Vagina (tissue), 2 donors: ENCODE results near the gene CCDC80.

Source experiments
- POLR2A ChIP-seq, 2 donors: fragments of 450-650 bp; IDR thresholded peaks; one replicate each; pipeline ENCODE4 v1.6.1; 2017; ENCODE audit warnings: antibody characterized with exemption in 2 of 2, mild to moderate bottlenecking in 2 of 2, moderate library complexity in 2 of 2
- POLR2AphosphoS5 ChIP-seq, 2 donors: sonication (generic); formaldehyde crosslinking; IDR thresholded peaks; one replicate each; pipeline ENCODE4 v1.9.0; 2017; ENCODE audit warnings: antibody characterized with exemption in 2 of 2, mild to moderate bottlenecking in 2 of 2, low read depth in 1 of 2; ENCODE audit not compliant: insufficient read depth in 1 of 2
- TF ChIP-seq, protein P1 (sequence below), 3 experiments: fragments of 450-650 bp in 2 of 3; fragments of 200-600 bp in 1 of 3; sonication (generic) in 1 of 3; IDR thresholded peaks; one replicate each; pipeline ENCODE4 v1.5.1; 2017 to 2019; ENCODE audit warnings: antibody characterized with exemption in 3 of 3, mild to moderate bottlenecking in 2 of 3, moderate library complexity in 2 of 3

DNA sequence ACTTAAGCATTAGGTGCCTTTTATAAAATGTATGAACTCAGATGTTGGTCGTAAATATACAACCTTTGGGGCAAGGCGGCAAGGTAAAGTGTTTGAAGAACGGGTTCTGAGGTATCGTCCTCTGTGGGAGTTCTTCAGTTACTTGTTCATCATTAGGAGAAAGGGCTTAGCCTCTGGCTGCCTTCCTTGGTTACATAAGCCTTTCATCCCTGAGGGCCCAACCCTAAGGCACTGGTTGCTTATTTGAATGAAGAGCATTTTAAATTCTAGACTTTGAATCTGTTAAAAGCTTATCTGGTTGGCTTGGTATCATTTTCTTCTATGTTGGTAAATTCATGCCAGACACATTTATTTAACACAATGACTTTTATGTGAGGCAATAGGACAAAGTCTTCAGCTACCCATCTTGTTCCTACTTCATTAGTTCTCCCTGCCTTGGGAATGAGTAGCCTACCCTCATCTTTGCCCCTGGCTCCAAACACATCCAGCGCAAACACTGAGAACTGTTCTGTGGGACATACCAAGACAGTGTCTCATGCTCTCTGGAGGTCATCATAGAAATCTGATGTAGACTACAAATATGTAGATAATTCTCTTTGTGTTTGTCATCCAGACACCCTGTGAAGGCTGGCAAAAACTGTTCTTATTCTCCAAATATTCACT, 12.4 kb upstream of the CCDC80 start:
- TF ChIP-seq, protein P1, sequence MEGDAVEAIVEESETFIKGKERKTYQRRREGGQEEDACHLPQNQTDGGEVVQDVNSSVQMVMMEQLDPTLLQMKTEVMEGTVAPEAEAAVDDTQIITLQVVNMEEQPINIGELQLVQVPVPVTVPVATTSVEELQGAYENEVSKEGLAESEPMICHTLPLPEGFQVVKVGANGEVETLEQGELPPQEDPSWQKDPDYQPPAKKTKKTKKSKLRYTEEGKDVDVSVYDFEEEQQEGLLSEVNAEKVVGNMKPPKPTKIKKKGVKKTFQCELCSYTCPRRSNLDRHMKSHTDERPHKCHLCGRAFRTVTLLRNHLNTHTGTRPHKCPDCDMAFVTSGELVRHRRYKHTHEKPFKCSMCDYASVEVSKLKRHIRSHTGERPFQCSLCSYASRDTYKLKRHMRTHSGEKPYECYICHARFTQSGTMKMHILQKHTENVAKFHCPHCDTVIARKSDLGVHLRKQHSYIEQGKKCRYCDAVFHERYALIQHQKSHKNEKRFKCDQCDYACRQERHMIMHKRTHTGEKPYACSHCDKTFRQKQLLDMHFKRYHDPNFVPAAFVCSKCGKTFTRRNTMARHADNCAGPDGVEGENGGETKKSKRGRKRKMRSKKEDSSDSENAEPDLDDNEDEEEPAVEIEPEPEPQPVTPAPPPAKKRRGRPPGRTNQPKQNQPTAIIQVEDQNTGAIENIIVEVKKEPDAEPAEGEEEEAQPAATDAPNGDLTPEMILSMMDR (IDR thresholded peaks at IDR 0.05) = no peak
- TF ChIP-seq POLR2A (IDR thresholded peaks at IDR 0.05) = no peak
- no peak for TF ChIP-seq POLR2AphosphoS5 (IDR thresholded peaks at IDR 0.05; ENCODE audit: insufficient read depth in 1 of 2, low read depth in 1 of 2)
